MCF 10A (cell line): Measurements from ENCODE around the gene RAPGEF3. TPM values are rescaled to one million over a fixed set of nuclear protein-coding genes. Genes with fewer than 3 reads are reported as not detected.

Experiments
- BruUV-seq: library from RNA; stranded (reverse); fragments of 400-500 nt; replicated peaks from 2 replicates; lab custom pipeline; 2021; lab: Mats Ljungman, UMichigan
- CTCF ChIA-PET: fragments of 300-600 bp; sonication (Branson Sonifier 250); formaldehyde crosslinking; extraction: SDS; loops from one replicate; lab custom pipeline; 2021; ENCODE audit warnings: antibody characterized with exemption, inconsistent platforms; lab: Yijun Ruan, JAX
- POLR2A ChIA-PET: fragments of 300-600, 350-650 bp; sonication (Branson Sonifier 250); formaldehyde crosslinking; extraction: SDS; loops from one replicate; lab custom pipeline; 2020; ENCODE audit warnings: antibody characterized with exemption, inconsistent platforms; lab: Yijun Ruan, JAX
- DNase-seq: peaks from one replicate; pipeline ENCODE4 v3.0.0-alpha.2; 2018; ENCODE audit not compliant: unreplicated experiment
- H3K27ac Mint-ChIP-seq: one replicate; pipeline ENCODE4 v1.8.0; 2022; ENCODE audit warnings: mild to moderate bottlenecking, low read depth, mixed read lengths; ENCODE audit not compliant: unreplicated experiment
- H3K27me3 Mint-ChIP-seq: one replicate; pipeline ENCODE4 v1.8.0; 2022; ENCODE audit warnings: mixed read lengths; ENCODE audit not compliant: insufficient read depth, unreplicated experiment
- H3K36me3 Mint-ChIP-seq: one replicate; pipeline ENCODE4 v1.8.0; 2022; ENCODE audit warnings: mild to moderate bottlenecking, moderate library complexity, mixed read lengths; ENCODE audit not compliant: insufficient read depth, unreplicated experiment
- H3K4me1 Mint-ChIP-seq: one replicate; pipeline ENCODE4 v1.8.0; 2022; ENCODE audit warnings: mixed read lengths; ENCODE audit not compliant: insufficient read depth, unreplicated experiment
- H3K4me3 Mint-ChIP-seq: one replicate; pipeline ENCODE4 v1.8.0; 2022; ENCODE audit warnings: mild to moderate bottlenecking, moderate library complexity, mixed read lengths; ENCODE audit not compliant: unreplicated experiment
- H3K9me3 Mint-ChIP-seq: one replicate; pipeline ENCODE4 v1.8.0; 2022; ENCODE audit warnings: mixed read lengths; ENCODE audit not compliant: unreplicated experiment
- CTCF ChIP-seq: fragments of 200-600 bp; IDR thresholded peaks from one replicate; pipeline ENCODE4 v1.8.0; 2022; ENCODE audit warnings: antibody characterized with exemption, mild to moderate bottlenecking; ENCODE audit not compliant: unreplicated experiment
- intact Hi-C: fragments of 100-400 bp; cut with micrococcal nuclease; formaldehyde crosslinking; loops from 2 replicates; pipeline ENCODE4 v1.14.1; 2022
- total RNA-seq: library from RNA; stranded (reverse); gene quantifications from 2 replicates; pipeline ENCODE4 v1.2.3, GENCODE V29; 2022

RAPGEF3 gene
- total RNA-seq, 1 experiment from 2014 or later: 1.4 TPM

DNA sequence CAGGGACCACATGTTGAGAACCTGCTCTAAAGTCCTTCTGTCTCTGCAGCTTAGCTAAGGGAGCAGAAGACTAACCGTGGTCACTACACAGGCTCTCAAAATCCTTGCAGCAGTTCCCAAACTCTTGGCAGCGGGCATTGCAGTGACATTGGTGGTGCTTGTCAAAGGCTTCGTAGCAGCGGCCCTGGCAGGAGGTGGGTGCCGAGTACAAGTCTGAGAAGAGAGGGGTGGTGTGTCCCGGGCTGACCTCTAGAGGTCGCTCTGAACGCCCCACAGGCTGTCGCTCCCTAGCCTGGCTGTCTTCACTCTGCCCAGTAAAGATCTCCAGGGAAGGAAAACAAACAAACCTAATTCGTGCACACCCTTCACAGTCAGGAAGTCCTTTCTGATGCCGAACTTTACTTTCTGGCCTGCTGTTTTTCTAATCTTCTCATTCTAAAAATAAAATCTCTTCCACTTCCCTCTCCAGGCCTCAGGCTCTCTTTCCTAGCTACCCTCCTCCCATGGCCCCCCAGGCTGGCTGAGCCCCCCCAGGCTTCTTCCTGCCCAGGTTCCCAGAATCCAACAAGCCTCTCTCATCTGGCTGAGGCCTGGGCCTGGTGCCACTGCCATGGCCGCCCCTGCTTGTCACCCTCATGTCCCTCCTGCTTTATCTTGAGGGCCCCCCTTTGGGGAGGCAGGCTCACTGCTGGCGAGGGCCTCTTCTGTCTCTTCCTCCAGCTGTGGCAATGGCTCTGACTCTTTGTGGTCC, 41.1 kb downstream of the RAPGEF3 start:
- no TSS peak for BruUV-seq
- intact Hi-C loops: loop anchor here (5.0 kb wide), 1 partner anchor 450 kb away; no protein-coding TSS in a partner anchor
- POLR2A ChIA-PET: no interaction called here

DNA sequence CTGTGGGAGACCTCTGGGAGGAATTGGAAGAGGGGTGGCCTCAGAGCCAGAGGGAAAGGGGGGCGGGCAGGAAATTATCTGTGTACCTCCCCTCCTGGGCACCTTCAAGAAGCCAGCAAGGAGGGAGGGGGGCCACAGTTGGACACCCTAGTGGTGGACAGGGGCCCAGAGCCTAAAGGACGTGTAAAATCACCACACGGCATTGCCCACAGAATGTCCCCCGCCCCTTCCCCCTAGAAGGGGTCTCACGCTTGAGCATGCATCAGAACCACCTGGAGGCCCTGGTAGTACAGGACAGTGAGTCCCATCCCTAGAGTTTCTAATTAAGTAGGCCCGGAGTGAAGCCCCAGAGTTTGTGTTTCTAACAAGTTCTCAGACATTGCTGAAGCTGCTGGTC, 41.6 kb downstream of the RAPGEF3 start:
- TF ChIP-seq CTCF: no peak
- intact Hi-C loops: loop anchor here (5.0 kb wide), 1 partner anchor 450 kb away; no protein-coding TSS in a partner anchor
- ChIA-PET CTCF (interaction anchor here (0.7 to 4.3 kb wide), 9 partner anchors 11 to 1105 kb away, joined by 3 to 70 read pairs (median 25); partner anchors contain the start of gene RPAP3), POLR2A (interaction anchor here (0.6 kb wide), 1 partner anchor 120 kb away, joined by 3 read pairs; no protein-coding TSS in a partner anchor)
- Mint-ChIP-seq H3K4me1 (peaks cover 15% of the 10 kb centered on the region), H3K4me3 (no peak overlapping the region), H3K9me3 (no peaks in the 10 kb centered on the region), H3K27ac (no peak overlapping the region), H3K27me3 (no peaks in the 10 kb centered on the region), H3K36me3 (peaks cover 6% of the 10 kb centered on the region)
- no peak for DNase-seq
- no TSS peak for BruUV-seq

More for the DNA sequence above, 41.1 kb downstream of the RAPGEF3 start:
- H3K27me3 Mint-ChIP-seq: no peaks in the 10 kb centered on the region
- H3K9me3 Mint-ChIP-seq: no peaks in the 10 kb centered on the region
- H3K4me1 Mint-ChIP-seq: peaks cover 15% of the 10 kb centered on the region
- CTCF ChIA-PET: interaction anchor here (0.9 to 4.3 kb wide), 6 partner anchors 14 to 120 kb away, joined by 3 to 70 read pairs (median 10); no protein-coding TSS in a partner anchor
- peaks cover 6% of the 10 kb centered on the region for H3K36me3 Mint-ChIP-seq
- peak; percentile 41 for DNase-seq
- H3K27ac Mint-ChIP-seq: peak overlapping the region; percentile 21
- TF ChIP-seq CTCF: peak; percentile 31
- H3K4me3 Mint-ChIP-seq: no peak overlapping the region

DNA sequence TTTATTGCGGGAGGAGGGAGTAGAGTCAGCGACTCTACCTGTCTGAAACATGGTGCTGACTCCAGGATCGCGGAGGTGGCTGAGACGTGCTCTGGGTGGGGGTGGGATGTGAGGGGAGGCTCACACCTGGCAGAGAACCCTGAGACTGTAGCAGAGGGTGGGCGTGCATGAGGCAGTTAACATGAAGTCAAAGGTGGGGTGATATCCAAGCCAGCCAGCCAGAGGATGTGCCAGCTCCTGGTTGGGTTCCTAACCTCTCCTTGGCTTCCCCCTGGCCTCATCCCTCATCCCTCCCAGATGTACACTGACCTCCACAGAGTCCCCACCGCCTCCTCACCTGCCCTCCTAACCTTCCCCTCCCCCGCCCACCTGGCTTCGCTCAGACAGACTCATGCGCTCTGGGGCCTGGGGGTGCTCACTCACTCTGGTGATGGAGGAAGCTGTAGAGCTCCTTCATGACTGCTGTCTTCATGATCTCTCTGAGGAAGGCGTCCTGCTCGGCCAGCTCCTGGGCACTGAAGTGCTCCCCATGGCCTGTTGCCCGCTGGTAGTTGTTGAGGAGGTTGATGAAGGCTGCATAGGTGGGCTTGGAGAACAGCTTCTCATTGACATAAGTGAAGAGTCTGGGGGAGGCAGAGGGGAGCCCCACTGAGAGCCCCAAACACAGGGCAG, 42.7 kb downstream of the RAPGEF3 start:
- ChIA-PET POLR2A (interaction anchor here (0.5 to 2.1 kb wide), 2 partner anchors 9 to 91 kb away, joined by 3 to 14 read pairs; partner anchors contain the start of gene RPAP3), CTCF (interaction anchor here (0.5 to 4.3 kb wide), 22 partner anchors 9 to 1845 kb away, joined by 3 to 70 read pairs (median 4); partner anchors contain the start of genes ENDOU, RPAP3 and SLC48A1)
- Mint-ChIP-seq H3K4me3 (peak overlapping the region; percentile 63), H3K36me3 (no peaks in the 10 kb centered on the region), H3K27me3 (no peaks in the 10 kb centered on the region), H3K4me1 (peaks cover 15% of the 10 kb centered on the region), H3K27ac (no peak overlapping the region), H3K9me3 (no peaks in the 10 kb centered on the region)
- no TSS peak for BruUV-seq
- DNase-seq: no peak
- no peak for TF ChIP-seq CTCF
- intact Hi-C loops: loop anchor here (1.0 to 5.0 kb wide), 5 partner anchors 26 to 451 kb away; no protein-coding TSS in a partner anchor
